K562 (cell line): Measurements from ENCODE around the gene HOXB13. TPM values are rescaled to one million over a fixed set of nuclear protein-coding genes. Genes with fewer than 3 reads are reported as not detected.

Experiments used
- DDX20 ChIP-seq: fragments of 450-650 bp; IDR thresholded peaks from 2 replicates; pipeline ENCODE4 v1.6.1; 2016; ENCODE audit warnings: missing genetic modification characterization, low read depth, mild to moderate bottlenecking, missing compliant biosample characterization, moderate library complexity
- DPF2 ChIP-seq: fragments of 450-650 bp; IDR thresholded peaks from 2 replicates; pipeline ENCODE4 v1.6.1; 2016
- ESRRB ChIP-seq: fragments of 250-450 bp; sonication (Bioruptor Pico); IDR thresholded peaks from 2 replicates; pipeline ENCODE4 v1.5.0; 2020; ENCODE audit warnings: mild to moderate bottlenecking, moderate library complexity, borderline replicate concordance
- GTF2B ChIP-seq: IDR thresholded peaks from 2 replicates; pipeline ENCODE4 v1.6.1; 2011; ENCODE audit not compliant: insufficient read length; ENCODE audit errors: extremely low read depth
- HSF4 ChIP-seq: fragments of 250-450 bp; sonication (Bioruptor Pico); IDR thresholded peaks from 2 replicates; pipeline ENCODE4 v2.1.2; 2022; ENCODE audit warnings: mild to moderate bottlenecking, moderate library complexity, borderline replicate concordance
- KAT2B ChIP-seq: IDR thresholded peaks from one replicate; pipeline ENCODE4 v1.6.1; 2012; ENCODE audit warnings: low read depth, mild to moderate bottlenecking, control low read depth, inconsistent platforms, low read length, moderate library complexity
- MTA3 ChIP-seq: fragments of 450-650 bp; formaldehyde crosslinking; IDR thresholded peaks from 2 replicates; pipeline ENCODE4 v1.6.1; 2017; ENCODE audit warnings: mild to moderate bottlenecking, borderline replicate concordance
- MYNN ChIP-seq, 2 experiments: sonication (generic); formaldehyde crosslinking in 1 of 2; IDR thresholded peaks; 2 replicates each; pipeline versions ENCODE4 v1.5.0 to v1.6.1; 2016 to 2020; ENCODE audit warnings: antibody characterized with exemption in 1 of 2, missing genetic modification reagents in 1 of 2
- NEUROD1 ChIP-seq: fragments of 150-350 bp; IDR thresholded peaks from 2 replicates; pipeline ENCODE4 v1.6.1; 2014; ENCODE audit warnings: borderline replicate concordance, low read length, low read depth; ENCODE audit not compliant: partially characterized antibody
- PHB2 ChIP-seq: fragments of 450-650 bp; IDR thresholded peaks from 2 replicates; pipeline ENCODE4 v1.6.1; 2017; ENCODE audit warnings: low read depth
- ZBTB11 ChIP-seq, 3 experiments: fragments of 200-800 bp in 1 of 3; fragments of 250-450 bp in 1 of 3; fragments of 450-650 bp in 1 of 3; sonication (Bioruptor Pico) in 1 of 3; sonication (Bioruptor generic) in 1 of 3; formaldehyde crosslinking in 1 of 3; IDR thresholded peaks; 2 replicates each; pipeline versions ENCODE4 v1.6.1 to v1.8.0; 2016 to 2022; ENCODE audit warnings: mild to moderate bottlenecking in 2 of 3, missing genetic modification characterization in 2 of 3, missing compliant biosample characterization in 1 of 3, moderate library complexity in 1 of 3
- ZNF12 ChIP-seq: sonication (generic); formaldehyde crosslinking; IDR thresholded peaks from 2 replicates; pipeline ENCODE4 v1.4.0; 2020; ENCODE audit warnings: mild to moderate bottlenecking, missing genetic modification reagents
- polyA plus RNA-seq, 8 experiments: library from polyadenylated mRNA; depleted of rRNA in 4 of 8; stranded (reverse) in 5 of 8; unstranded in 3 of 8; fragments of >200 nt; fragmentation: Nextera tagmentation in 2 of 8; fragmentation: Illumina TruSeq in 1 of 8; extraction: Ambion mirVana in 2 of 8; extraction: Trizol in 1 of 8; gene quantifications; 2 replicates each; pipeline versions ENCODE4 v1.2.1 to v1.2.3, GENCODE V29; 2011 to 2014; ENCODE audit warnings: inconsistent platforms in 1 of 8, missing spikeins in 1 of 8
- total RNA-seq, 7 experiments: library from RNA; depleted of rRNA in 6 of 7; stranded (reverse); fragments of >200 nt in 6 of 7; fragmentation: Illumina TruSeq in 2 of 7; extraction: Trizol in 2 of 7; gene quantifications; 2 replicates each; pipeline versions ENCODE4 v1.2.1 to v1.2.3, GENCODE V29; 2011 to 2021; ENCODE audit warnings: low replicate concordance in 1 of 7

HOXB13 gene
- total and polyA plus RNA-seq, 9 of the 15 experiments (the other 6 are each of a cell fraction or from before 2014, with no cell fraction given): not detected

DNA sequence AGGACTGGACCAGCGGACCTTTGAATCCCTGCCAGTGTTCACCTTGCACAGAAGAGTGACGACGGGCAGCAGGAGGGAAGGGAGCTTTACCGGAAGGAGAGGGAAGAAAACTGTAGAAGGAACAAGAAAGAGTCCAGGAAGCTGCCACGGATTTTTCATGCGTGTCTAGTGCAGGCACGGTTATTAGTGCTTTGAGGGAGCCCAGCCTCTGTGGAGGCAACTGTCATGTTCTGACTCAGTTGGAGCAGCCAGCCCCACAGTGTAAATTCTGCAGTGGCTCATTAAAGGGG is 6.5 kb upstream of the HOXB13 start (continued):
- TF ChIP-seq ZBTB11 (CRISPR knock-in tag; IDR thresholded peaks at IDR 0.05) (no peak), NEUROD1 (no peak), GTF2B (no peak), PHB2 (no peak), HSF4 (no peak), MTA3 (no peak), ZNF12 (CRISPR knock-in tag) (no peak), DPF2 (no peak), ESRRB (CRISPR knock-in tag) (no peak), KAT2B (no peak), DDX20 (tag) (no peak), MYNN (IDR thresholded peaks at IDR 0.05) (no peak), MYNN (CRISPR knock-in tag; IDR thresholded peaks at IDR 0.05) (no peak)
